Measurements from ENCODE around the gene KIF7. TPM values are rescaled to one million over a fixed set of nuclear protein-coding genes. Genes with fewer than 3 reads are reported as not detected.

The KIF7 gene
- total and polyA plus RNA-seq, 10 of the 15 experiments (the other 5 are each of a cell fraction or from before 2014, with no cell fraction given) = 0.01 to 0.36 (median 0.10) TPM; not detected in 2

DNA sequence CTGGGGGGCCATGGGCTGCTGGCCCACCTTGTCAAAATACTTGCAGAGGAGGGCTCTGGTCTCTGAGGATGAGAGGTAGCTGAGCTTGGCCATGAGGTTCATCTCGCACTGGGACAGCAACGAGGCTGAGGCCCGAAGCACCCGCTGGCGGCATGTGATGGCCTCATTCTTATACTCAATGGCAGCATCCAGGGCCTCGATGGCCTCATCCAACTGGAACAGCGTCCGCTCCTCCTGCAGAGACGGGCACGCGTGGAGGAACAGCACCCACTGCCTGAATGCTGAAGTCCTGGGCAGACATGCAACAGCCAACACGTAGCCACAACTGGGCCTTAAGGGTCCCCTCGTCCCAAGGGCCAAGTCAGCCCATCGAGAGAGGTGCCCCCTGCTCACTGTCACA, 25.0 kb downstream of the KIF7 start:
- BruUV-seq (replicated peaks) = no TSS peak
- intact Hi-C loops (cut with micrococcal nuclease; ENCODE audit: unreplicated experiment) (no loop called here), in situ Hi-C loops (cut with MboI) (no loop called here)
- ChIA-PET POLR2A (no interaction called here), RAD21 (ENCODE audit: unreplicated experiment) (no interaction called here), CTCF (no interaction called here), SMC1A (ENCODE audit: uncharacterized antibody, unreplicated experiment) (no interaction called here)
- H4K20me1 ChIP-seq (ENCODE audit: control insufficient read depth, insufficient read depth) = no peaks in the 10 kb centered on the region
- WGBS (ENCODE audit: insufficient coverage, insufficient replicate concordance, low lambda C conversion rate, missing lambda C conversion rate) = 97% methylated on average over 14 of the region's 14 CpGs
- H3K9me3 ChIP-seq (replicated peaks; ENCODE audit: control insufficient read depth, insufficient read depth, low read length) = no peaks in the 10 kb centered on the region; the same call in 2 of the 3 replicates
- no peak overlapping the region for H3K4me3 ChIP-seq
- H3K27me3 ChIP-seq (replicated peaks in 1 of 2; ENCODE audit: control insufficient read depth in 2 of 2, insufficient read depth in 2 of 2, low read length in 1 of 2) = no peaks in the 10 kb centered on the region
- no peak overlapping the region for H3K9ac ChIP-seq (ENCODE audit: control insufficient read depth, insufficient read depth, low read length)
- no peak for TF ChIP-seq BHLHE40 (IDR thresholded peaks at IDR 0.05; ENCODE audit: borderline replicate concordance in 1 of 2, low read depth in 2 of 2, low read length in 1 of 2)
- no peak for TF ChIP-seq KDM1A (IDR thresholded peaks at IDR 0.05; ENCODE audit: borderline replicate concordance)
- no peak for TF ChIP-seq CEBPZ (IDR thresholded peaks at IDR 0.05; ENCODE audit: low read depth, low read length)
- no peak for TF ChIP-seq PAX8 (IDR thresholded peaks at IDR 0.05)
- TF ChIP-seq NFYB (IDR thresholded peaks at IDR 0.05; ENCODE audit: insufficient read depth, low read depth, low read length) = no peak
- no peak for TF ChIP-seq BRCA1 (IDR thresholded peaks at IDR 0.05; ENCODE audit: low read depth, low read length)
- TF ChIP-seq CBFB (IDR thresholded peaks at IDR 0.05; ENCODE audit: low read depth) = no peak
- TF ChIP-seq MTA2 (IDR thresholded peaks at IDR 0.05; ENCODE audit: low read depth) = no peak
- TF ChIP-seq RELA (IDR thresholded peaks at IDR 0.05; ENCODE audit: borderline replicate concordance, partially characterized antibody) = no peak
- TF ChIP-seq, protein P1, sequence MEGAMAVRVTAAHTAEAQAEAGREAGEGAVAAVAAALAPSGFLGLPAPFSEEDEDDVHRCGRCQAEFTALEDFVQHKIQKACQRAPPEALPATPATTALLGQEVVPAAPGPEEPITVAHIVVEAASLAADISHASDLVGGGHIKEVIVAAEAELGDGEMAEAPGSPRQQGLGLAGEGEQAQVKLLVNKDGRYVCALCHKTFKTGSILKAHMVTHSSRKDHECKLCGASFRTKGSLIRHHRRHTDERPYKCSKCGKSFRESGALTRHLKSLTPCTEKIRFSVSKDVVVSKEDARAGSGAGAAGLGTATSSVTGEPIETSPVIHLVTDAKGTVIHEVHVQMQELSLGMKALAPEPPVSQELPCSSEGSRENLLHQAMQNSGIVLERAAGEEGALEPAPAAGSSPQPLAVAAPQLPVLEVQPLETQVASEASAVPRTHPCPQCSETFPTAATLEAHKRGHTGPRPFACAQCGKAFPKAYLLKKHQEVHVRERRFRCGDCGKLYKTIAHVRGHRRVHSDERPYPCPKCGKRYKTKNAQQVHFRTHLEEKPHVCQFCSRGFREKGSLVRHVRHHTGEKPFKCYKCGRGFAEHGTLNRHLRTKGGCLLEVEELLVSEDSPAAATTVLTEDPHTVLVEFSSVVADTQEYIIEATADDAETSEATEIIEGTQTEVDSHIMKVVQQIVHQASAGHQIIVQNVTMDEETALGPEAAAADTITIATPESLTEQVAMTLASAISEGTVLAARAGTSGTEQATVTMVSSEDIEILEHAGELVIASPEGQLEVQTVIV (IDR thresholded peaks at IDR 0.05; ENCODE audit: borderline replicate concordance, partially characterized antibody) = no peak
- no peak for TF ChIP-seq IRF3 (IDR thresholded peaks at IDR 0.05)
- TF ChIP-seq EP300 (IDR thresholded peaks at IDR 0.05; ENCODE audit: borderline replicate concordance in 1 of 2, control insufficient read depth in 1 of 2, low read depth in 2 of 2, low read length in 2 of 2) = no peak
- no peak for TF ChIP-seq SIX5 (IDR thresholded peaks at IDR 0.05; ENCODE audit: low read depth, low read length, severe bottlenecking)
- no peak for TF ChIP-seq HDAC2 (IDR thresholded peaks at IDR 0.05)
- no peak for TF ChIP-seq RBBP5 (conservative IDR thresholded peaks at IDR 0.05)
- H2AFZ ChIP-seq (ENCODE audit: control insufficient read depth, low read depth, low read length) = no peak overlapping the region
- no peaks in the 10 kb centered on the region for H3K4me1 ChIP-seq (ENCODE audit: control insufficient read depth, insufficient read depth, low read length)
- ATAC-seq (no peak), DNase-seq (ENCODE audit: low read depth, low spot score) (no peak), FAIRE-seq (no peak)
- peaks cover 16 to 31% of the 10 kb centered on the region in 2 experiments for H3K36me3 ChIP-seq (ENCODE audit: control insufficient read depth in 2 of 2, insufficient read depth in 2 of 2, low read length in 1 of 2)
- H3K27ac ChIP-seq (ENCODE audit: control insufficient read depth, insufficient read depth) = no peak overlapping the region
- H3K79me2 ChIP-seq (ENCODE audit: control insufficient read depth, insufficient read depth, low read length) = no peaks in the 10 kb centered on the region
- no peak overlapping the region for H3K4me2 ChIP-seq (ENCODE audit: control insufficient read depth, insufficient read depth)

Measured in GM12878 (cell line).